ENCODE results near the gene ATP11B.
"Not testable (repeated sequence)": the region's sequence is repeated elsewhere in the genome, so short reads cannot be mapped to it uniquely, and the experiment has no call there.

ATP11B gene

DNA sequence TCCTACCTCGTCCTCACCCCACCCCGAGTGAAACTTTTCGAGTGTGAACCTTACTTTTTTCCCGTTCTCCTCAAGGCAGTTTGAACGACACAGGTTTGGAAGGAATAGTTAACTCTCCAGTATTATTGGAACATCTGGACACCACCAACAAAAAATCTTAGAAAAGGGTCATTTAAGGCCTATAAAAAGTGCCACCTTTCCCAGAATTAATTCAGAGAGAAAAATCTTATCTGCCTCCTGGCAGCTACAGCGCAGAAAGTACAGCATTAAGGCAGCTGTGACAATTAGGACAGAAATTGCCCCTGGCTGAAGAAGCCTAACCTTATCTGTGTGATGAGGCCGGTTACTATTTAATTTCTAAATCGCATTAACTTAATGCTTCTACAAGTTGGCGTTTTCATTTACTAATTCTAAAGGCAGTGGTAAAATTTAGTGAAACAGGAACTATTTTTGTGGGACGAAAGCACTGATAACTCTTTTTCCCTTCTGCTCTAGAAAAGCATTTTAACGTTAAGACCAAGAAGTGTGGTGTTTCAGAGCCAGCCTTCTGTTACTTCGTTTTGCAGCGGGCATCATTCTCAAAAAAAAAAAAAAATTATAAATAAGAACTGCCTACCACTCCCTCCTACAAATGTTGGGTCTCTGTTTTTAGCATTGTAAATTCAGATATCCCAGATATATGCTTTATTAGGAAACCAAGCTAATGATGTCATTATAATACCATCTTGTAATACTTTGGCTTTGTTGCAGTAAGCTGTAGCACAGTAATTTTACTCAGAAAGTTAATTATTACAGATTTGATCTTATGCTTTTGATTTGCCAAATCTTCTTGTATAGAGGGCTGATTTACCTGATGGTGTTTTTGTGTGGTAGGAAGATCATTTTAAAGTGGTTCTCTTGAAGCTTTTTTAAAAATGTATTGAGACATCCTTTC, 1.4 kb downstream of the ATP11B start:
- DNase-seq (ENCODE audit: low spot score) = peak; percentile 35

DNA sequence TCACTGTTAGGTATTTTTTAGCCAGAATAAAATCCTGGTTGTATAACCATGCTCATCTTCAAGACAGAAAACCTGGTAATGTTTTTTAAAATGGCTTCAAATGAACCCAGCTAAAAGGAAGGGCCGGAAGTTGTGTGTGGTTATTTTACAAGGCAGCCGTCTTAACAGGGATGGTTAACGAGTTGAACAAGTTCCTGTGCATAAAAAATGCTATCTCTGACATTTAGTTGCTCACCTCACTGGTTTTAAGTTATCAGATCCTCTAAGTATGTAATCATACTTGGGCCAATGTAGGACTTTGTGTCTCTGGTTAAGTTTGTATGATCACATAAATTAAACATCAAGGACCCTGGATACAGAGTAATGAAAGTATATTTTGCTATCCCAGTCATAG, 2.1 kb downstream of the ATP11B start:
- peak; percentile 55 for DNase-seq (ENCODE audit: low spot score)

DNA sequence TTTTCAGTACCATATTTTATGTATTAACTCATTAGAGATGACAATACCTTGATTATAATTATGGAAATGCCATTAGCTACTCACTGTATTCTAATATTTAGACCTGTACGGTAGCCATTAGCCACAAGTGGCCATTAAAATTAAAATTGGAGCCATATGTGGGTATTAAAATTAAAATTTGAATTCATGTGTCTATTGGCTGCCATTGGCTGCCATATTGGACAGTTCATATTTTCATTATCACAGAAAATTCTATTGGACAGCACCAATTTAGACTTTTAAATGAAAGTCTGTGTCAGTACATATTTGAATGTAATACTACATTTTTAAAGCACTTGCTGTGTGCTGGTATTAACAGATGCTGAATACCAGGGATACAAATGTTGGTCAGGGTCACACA, 3.0 kb downstream of the ATP11B start:
- DNase-seq (ENCODE audit: low spot score) = no peak

DNA sequence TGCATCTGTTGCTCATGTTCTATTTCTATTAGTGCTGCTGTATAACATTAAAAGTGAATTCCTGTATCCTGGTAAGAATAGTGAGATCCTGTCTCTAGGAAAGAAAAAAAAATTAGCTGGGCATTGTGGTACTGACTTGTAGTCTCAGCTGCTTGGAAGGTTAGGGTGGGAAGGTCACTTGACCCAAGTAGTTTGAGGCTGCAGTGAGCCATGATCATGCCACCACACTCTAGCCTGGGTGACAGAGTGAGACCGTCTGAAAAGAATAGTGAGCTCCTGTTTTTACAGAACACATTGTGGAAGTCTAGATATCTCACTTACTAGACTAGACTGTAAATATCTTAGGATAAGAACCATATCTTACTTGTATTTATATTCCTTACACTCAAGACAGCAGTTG, 4.6 kb downstream of the ATP11B start:
- DNase-seq (ENCODE audit: low spot score) = no peak

DNA sequence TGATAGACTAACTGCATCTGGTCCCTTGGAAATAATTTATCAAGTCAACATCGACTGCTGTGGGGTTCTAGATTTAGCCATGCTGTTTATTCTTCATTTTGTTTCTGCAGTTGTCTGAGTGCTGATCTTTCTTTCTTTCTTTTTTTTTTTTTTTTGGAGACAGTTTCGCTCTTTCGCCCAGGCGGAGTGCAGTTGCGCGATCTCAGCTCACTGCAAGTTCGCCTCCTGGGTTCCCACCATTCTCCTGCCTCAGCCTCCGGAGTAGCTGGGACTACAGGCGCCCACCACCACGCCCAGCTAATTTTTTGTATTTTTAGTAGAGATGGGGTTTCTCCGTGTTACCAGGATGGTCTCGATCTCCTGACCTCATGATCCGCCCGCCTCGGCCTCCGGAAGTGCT, 5.8 kb downstream of the ATP11B start:
- DNase-seq (ENCODE audit: low spot score) = not testable (repeated sequence)

DNA sequence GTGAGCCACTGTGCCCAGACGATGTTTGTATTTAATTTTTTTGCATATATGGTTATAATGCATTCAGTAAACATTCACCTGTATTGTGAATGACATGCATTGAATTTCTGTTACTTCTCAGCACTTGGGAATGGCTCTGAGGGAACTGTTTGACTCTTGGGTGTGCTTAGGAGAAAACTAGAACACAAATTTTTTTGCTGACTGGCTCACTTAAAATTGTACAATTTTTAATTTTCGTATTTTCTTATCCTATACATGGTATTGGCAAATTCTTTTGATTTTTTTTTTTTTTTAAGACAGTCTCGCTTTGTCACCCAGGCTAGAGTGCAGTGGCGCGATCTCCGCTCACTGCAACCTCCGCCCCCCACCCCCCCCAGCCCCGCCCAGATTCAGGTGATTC, 7.2 kb downstream of the ATP11B start:
- no peak for DNase-seq (ENCODE audit: low spot score)

DNA sequence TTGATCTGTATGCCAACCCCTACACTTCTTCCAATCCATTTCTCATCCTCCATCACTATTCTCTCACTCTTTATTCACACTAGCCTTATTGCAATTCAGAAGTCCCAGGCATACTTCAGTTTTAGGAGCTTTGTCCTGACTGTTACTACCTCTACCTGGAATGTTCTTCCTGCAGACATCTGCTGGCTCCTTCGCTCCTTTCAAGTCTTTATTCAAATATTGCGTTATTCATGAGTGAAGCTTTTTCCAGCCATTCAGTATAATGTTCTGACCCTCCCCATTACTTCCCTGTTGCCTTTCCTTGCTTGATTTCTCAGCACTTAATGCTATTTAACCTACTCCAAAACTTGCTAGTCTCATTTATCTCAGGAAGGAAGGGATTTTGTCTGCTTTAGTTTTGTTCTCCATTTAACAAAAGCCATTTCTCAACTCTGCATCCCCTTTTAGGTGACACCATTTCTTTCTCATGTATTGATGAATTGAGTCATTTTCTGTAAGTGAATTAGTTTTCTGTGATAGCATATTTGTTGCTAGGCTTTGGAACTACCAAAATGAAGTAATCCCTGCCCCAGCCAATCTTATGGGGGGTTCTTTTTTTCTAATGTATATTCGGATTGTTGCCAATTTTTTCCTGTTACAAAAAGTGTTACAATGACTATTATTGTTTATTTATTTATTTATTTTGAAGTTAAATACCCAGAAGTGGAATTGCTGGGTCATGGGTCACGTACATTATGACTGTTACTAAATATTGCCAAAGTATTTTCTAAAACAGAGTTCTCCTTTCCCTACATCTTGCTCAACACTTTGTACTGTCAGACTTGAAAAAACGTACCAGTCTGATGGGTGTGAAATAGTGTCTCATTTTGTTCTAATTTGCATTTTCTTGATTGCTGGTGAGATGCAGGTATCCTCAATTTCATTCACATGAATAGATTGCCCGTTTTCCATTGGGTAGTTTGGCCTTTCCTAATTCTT, 9.4 kb downstream of the ATP11B start:
- DNase-seq (ENCODE audit: low spot score) = peak; percentile 37

DNA sequence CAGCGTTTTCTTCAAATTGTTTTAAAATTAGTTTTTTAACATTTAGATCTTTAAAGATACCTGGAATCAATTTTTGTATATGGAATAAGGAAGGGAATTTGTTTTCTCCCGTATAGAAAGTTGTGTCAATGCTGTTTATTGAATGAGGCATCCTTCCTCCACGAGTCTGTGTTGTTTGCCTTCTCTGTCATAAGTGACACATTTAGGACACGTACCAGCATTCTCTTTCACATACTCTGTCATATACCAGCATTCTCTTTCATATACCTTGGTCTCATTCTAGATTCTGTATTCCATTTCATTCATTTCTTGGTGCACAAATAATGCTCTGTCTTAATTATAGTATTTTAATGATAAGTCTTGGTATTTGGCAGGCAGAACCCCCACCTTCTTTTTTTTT, 10.3 kb downstream of the ATP11B start:
- no peak for DNase-seq (ENCODE audit: low spot score)

DNA sequence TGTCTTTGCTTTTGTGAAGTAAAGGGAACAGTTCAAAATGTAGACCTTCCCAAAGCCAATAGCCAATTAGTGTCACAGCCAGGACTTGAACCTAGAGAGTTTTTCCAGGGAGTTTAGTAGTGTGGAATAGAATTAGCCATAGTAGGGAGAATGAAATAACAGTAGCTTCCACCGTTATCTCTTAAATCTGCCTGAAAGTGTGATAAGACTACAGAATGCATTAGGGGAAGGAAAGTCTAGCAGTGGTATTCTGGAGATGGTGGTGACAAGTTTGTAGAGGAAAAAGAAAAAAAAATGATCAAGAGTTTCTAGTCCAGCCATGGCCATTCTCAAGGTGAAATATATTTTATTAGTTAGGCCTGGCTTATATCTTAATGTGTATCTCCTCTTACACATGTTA, 13.8 kb downstream of the ATP11B start:
- DNase-seq (ENCODE audit: low spot score) = no peak

DNA sequence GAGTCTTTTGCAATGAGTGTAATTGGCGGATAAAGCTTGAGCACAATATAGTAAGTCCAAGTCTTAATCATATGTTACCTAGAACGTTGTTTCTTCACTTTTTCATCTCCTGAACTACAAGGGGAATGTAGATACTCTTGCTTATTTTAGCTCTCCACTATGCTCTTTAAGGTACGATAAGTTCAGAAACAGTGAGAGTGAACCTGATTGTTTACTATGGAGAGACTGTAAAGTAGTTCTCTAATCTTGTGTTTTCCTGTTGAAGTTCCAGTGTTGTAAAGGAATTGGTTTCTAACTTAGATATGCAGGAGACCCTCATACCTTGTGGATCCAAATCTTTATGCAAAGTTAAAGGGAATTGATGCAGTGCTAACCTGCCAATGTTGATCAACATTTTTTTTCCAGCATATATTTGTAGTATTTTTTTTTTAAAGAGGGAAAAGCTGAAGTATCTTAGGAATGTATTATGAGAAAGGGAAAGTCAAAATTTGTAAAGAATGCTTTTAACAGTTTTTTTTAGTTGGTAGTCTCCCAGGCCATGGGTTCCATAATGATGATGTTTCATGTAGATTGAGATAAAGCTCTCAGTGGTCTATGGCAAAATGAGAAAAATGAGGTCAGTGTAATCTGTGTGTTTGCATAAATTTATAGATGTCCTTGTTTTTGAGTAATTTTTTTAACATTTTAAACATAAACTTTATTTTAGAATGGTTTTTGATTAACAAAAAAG, 14.9 kb downstream of the ATP11B start:
- DNase-seq (ENCODE audit: low spot score) = no peak

DNA sequence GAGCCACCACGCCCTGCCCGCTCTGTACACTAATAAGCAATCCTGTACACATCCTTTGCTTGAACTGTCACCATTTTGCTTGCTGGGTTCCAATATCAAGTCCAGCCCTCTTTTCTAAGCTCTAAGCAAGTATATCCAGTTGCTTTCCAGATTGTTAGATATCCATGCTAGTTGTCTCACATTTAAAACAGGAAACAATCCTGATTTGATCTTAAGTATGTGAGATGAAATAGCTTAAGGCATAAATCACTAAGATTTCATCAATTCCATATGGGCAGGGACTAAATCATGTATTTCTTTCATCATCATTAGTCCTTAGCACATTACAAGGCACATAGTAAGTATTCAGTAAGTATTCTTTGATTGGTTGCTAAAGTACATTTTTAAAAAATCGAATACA, 16.2 kb downstream of the ATP11B start:
- no peak for DNase-seq (ENCODE audit: low spot score)

DNA sequence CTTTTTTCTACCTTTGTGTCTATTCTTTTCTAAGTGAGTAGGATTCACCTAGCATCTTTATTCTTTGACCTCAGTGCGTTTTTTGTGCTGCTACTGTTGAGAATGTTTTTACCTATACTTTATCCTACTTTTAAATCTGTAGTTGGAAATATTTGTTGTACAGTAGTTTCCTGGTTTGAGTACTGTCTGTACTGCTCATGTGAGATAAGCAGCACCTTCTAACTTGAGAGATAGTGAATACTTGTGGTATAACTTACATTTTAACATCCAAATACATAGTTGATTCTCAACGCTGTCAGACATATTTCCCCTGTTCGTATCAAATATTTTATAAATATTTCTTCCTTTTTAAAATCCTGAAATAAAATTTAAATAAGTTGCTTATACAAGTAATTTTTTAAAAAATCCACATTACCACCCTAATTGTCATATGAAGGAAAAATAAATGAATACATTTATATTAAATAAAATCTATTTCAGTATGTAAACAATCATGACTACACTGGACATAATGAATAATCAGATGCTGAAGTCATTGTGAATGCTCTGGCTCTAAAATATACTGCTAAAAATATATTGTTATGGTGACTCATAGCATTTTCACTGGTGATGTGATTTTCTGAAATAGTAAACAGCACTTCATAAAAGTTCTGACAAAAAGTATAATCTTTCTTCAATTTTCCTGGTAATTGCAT, 17.4 kb downstream of the ATP11B start:
- DNase-seq (ENCODE audit: low spot score) = no peak

DNA sequence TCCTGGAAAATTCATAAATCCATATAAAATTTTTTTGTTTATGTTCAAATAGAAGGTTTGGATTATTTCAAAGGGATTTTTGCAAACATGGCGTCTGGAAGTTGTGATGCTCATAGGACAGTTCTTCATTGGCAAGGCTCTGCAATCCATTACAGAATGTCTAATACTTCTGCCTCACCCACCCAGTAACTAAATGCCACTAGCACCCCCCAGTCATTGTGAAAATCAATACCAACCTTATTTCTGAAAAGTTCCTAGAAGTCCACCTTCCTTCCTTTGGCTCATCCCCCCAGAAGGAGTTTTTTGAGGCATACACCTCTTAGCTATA, 17.9 kb downstream of the ATP11B start:
- no peak for DNase-seq (ENCODE audit: low spot score)

DNA sequence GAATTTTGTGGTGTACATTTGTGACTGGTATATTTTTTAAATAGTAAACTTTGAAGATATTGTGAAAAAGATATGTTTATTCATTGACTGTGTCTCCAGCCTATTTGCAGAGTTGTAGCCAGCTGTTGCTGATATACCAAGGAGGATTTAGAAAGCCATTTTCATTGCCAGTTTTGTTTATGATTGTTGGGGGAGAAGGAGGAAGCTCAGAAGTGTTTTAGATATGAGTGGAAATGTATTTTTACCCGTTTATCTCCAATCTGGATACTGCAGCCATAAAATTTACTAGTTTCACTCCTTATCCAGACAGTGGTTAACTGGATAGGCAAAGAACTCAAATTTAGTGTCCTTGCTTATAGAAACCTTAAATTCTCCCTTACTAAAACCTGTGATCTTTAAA, 18.8 kb downstream of the ATP11B start:
- DNase-seq (ENCODE audit: low spot score) = no peak

DNA sequence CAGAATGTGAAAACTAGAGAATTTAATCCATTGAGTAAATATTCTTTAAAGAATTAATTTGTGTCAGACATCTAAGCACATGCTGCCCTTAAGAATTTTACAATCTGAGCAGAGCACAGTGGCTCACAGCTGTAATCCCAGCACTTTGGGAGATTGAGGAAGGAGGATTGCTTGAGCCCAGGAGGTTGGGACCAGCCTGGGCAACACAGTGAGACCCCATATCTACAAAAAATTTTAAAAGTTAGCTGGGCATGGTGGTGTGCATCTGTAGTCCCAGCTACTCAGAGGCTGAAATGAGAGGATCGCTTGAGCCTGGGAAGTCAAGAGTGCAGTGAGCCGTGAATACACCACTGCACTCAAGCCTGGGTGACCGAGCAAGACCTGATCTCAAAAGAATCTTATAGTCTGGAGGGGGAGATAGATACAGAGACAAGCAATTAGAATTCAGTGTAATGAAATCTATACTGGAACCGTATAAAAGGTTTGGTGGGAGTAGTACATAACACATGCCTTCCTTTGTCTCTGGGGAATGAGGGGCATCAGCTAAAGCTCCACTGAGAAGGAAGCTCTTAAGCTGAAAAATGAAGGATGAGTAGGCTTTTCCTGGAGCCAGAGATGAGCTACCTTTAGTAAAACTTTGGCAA, 21.2 kb downstream of the ATP11B start:
- DNase-seq (ENCODE audit: low spot score) = peak; percentile 35

DNA sequence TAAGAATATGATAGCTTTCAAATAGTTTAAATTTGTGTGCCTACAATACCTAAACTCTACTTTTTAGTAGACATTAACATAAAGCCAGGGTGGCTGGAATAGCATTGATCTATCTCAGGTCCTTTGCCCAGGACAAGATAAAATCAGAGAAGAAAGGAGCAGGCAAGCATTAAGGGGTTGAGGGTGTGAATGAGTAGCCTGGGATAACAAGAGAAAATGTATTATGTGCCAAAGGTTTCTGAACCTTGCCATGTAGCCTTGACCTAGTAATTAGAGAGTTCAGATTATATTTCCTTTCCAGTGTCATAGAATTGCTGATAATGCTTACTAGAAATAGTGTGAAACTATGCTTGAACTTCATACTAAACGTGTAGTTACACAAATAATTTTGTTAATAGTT, 22.9 kb downstream of the ATP11B start:
- DNase-seq (ENCODE audit: low spot score) = no peak

DNA sequence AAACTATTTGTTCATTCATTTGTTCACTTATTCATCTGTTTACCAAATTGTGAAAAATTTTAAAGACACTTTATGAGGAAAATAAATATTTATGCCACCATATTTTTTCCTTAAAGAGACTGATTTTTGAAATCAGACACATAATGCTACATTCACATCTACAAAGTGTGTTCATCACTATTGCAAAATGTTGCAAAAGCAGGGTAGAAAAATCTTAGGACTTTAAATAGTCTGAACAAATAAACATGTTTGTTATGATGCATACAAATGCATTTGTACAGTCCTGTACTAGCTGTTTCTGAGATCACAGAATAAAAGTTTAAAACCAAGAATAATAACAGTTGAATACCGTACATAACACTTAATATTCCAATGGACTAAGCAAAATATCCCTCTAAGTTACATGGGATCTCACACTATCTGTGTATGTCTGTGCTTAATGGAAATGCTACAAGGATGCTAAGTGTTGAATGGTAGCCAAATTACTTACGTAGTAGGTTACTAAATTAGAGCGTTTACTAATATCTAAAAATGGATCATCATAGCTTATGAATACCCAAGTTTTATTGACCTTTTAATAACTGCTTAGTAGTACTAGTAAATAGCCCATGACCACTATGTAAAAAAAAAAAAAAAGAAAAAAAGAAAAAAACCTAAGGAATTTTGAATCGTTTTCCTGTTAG, 25.1 kb downstream of the ATP11B start:
- no peak for DNase-seq (ENCODE audit: low spot score)

DNA sequence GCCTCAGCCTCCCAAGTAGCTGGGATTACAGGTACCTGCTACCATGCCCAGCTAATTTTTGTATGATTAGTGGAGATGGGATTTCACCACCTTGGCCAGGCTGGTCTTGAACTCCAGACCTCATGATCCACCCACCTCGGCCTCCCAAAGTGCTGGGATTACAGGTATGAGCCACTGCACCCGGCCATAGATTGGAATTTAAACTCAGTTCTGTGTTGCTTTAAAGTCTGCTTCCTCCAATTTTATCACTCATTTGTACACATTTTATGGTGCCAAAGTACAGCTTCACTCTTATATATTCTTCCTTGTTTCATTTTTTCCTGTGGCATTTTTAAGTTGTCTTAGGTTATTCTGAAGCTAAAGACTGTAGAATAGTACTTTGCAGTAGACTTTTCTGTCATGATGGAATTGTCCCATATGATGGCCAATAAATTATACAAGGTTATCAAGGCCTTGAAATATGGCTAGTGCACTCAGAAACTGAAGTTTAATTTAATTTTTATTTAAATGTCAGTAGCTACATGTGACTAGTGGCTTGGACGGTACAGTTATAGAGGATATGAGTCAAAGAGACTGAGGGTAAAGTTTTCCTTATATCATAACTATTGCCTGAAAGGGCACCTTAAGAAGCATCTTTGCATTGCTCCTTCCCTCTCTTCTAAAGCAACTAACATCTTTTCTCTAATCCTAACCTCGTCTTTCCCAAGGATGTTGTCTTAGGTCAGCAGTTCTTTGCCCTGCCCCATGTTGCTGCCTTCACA, 28.1 kb downstream of the ATP11B start:
- DNase-seq (ENCODE audit: low spot score) = no peak

DNA sequence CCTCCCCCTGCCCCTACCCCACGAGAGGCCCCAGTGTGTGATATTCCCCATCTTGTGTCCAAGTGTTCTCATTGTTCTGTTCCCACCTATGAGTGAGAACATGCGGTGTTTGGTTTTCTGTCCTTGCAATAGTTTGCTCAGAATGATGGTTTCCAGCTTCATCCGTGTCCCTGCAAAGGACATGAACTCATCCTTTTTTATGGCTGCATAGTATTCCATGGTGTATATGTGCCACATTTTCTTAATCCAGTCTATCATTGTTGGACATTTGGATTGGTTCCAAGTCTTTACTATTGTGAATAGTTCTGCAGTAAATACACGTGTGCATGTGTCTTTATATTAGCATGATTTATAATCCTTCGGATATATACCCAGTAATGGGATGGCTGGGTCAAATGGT, 29.0 kb downstream of the ATP11B start:
- DNase-seq (ENCODE audit: low spot score) = not testable (repeated sequence)

DNA sequence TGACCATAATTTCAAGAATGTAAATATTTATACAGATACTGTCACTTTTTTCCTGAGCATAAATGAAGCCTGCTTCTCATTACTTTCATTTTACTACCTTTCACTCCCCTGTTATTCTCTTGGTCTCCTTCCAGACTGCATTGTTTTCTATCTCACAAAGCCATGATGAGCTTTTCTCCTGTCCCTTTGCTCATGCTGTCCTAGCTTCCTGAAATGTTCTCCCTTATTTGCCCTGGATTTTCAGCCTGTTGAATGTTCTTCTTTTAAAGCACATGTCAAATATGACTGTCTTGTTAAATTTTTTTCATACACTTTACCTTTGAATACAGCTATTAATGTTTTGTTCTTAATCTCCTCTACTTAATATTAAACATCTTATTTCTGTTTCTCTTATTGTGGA, 31.7 kb downstream of the ATP11B start:
- no peak for DNase-seq (ENCODE audit: low spot score)
